Activated naive CD8-positive, alpha-beta T cell treated with anti-CD3 and anti-CD28 coated beads for 36 hours (primary cell): ENCODE measurements around the gene FUT9. TPM values are rescaled to one million over a fixed set of nuclear protein-coding genes. Genes with fewer than 3 reads are reported as not detected.

Source experiments
- DNase-seq: peaks from one replicate; pipeline ENCODE4 v3.0.0; 2021
- H3K27ac Mint-ChIP-seq: one replicate; pipeline ENCODE4 v1.8.0; 2022; ENCODE audit warnings: mild to moderate bottlenecking, moderate library complexity, mixed read lengths
- H3K27me3 Mint-ChIP-seq: one replicate; pipeline ENCODE4 v1.8.0; 2022; ENCODE audit warnings: mild to moderate bottlenecking, mixed read lengths
- H3K36me3 Mint-ChIP-seq: one replicate; pipeline ENCODE4 v1.8.0; 2021; ENCODE audit warnings: mild to moderate bottlenecking, mixed read lengths
- H3K4me1 Mint-ChIP-seq: one replicate; pipeline ENCODE4 v1.8.0; 2021; ENCODE audit warnings: mixed read lengths
- H3K4me3 Mint-ChIP-seq: one replicate; pipeline ENCODE4 v1.8.0; 2022; ENCODE audit warnings: mild to moderate bottlenecking, moderate library complexity, mixed read lengths
- H3K9me3 Mint-ChIP-seq: one replicate; pipeline ENCODE4 v1.8.0; 2022; ENCODE audit warnings: mixed read lengths
- total RNA-seq, 2 experiments: library from RNA; stranded (reverse); gene quantifications; one replicate each; pipeline ENCODE4 v1.2.3, GENCODE V29; 2021

Gene FUT9
- total RNA-seq, 2 experiments from 2014 or later = not detected

- H3K4me3 Mint-ChIP-seq = no peak overlapping the region
- no peaks in the 10 kb centered on the region for H3K36me3 Mint-ChIP-seq
- DNase-seq = no peak
- H3K27me3 Mint-ChIP-seq = no peaks in the 10 kb centered on the region
- H3K9me3 Mint-ChIP-seq = no peaks in the 10 kb centered on the region
- no peak overlapping the region for H3K27ac Mint-ChIP-seq
- H3K4me1 Mint-ChIP-seq = no peaks in the 10 kb centered on the region
These were observed 6.5 kb downstream of the FUT9 start for GRCh38 chr6:96022225-96022624.

- H3K36me3 Mint-ChIP-seq = no peaks in the 10 kb centered on the region
- H3K9me3 Mint-ChIP-seq = no peaks in the 10 kb centered on the region
- no peaks in the 10 kb centered on the region for H3K4me1 Mint-ChIP-seq
- no peaks in the 10 kb centered on the region for H3K27me3 Mint-ChIP-seq
- H3K4me3 Mint-ChIP-seq = no peak overlapping the region
- H3K27ac Mint-ChIP-seq = no peak overlapping the region
- no peak for DNase-seq
These were observed 16.9 kb downstream of the FUT9 start for GRCh38 chr6:96032661-96033060.

DNA sequence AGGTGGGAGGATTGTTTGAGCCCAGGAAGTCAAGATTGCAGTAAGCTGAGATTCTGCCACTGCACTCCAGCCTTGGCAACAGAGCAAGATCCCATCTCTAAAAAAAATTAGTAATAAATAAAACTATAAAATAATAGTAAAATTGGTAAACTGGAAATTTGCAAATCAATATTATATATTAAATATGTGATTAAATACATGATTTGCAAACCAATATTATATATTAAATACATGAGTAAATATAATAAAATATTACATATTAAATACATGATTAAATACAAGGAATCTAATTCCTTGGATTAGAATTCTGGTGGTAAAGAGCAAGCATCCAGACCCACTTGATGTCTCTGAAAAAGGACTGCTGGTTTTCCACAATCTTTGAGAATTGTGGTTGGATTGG, 35.8 kb downstream of the FUT9 start:
- no peak for DNase-seq
- no peak overlapping the region for H3K27ac Mint-ChIP-seq
- no peak overlapping the region for H3K4me3 Mint-ChIP-seq
- H3K36me3 Mint-ChIP-seq = no peaks in the 10 kb centered on the region
- H3K9me3 Mint-ChIP-seq = no peaks in the 10 kb centered on the region
- H3K27me3 Mint-ChIP-seq = no peaks in the 10 kb centered on the region
- H3K4me1 Mint-ChIP-seq = no peaks in the 10 kb centered on the region

GRCh38 chr6:96058082-96058481, 42.3 kb downstream of the FUT9 start:
- Mint-ChIP-seq H3K4me3 (no peak overlapping the region), H3K4me1 (no peaks in the 10 kb centered on the region), H3K36me3 (no peaks in the 10 kb centered on the region), H3K27ac (no peak overlapping the region), H3K9me3 (no peaks in the 10 kb centered on the region), H3K27me3 (no peaks in the 10 kb centered on the region)
- no peak for DNase-seq

DNA sequence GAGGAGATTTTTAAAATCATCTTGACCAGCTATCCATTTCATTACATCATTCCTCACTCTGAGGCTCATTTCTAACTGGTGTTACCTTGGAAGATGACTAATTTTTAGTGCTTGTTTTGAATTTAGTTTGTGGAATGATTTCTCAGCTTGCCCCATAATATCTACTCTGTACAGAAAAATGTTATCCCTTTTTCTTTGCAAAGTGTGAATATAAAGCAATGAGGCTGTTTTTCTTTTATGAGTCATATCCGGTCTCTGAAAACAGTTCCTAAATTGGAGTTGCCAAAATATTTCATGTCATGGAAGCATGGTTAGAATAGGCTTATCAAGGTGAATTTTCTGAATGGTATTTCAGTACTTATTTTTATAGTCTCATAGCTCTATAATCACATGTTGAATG, 43.8 kb downstream of the FUT9 start:
- DNase-seq = no peak
- H3K27me3 Mint-ChIP-seq = no peaks in the 10 kb centered on the region
- H3K9me3 Mint-ChIP-seq = no peaks in the 10 kb centered on the region
- no peaks in the 10 kb centered on the region for H3K4me1 Mint-ChIP-seq
- H3K36me3 Mint-ChIP-seq = no peaks in the 10 kb centered on the region
- H3K4me3 Mint-ChIP-seq = no peak overlapping the region
- no peak overlapping the region for H3K27ac Mint-ChIP-seq

DNA sequence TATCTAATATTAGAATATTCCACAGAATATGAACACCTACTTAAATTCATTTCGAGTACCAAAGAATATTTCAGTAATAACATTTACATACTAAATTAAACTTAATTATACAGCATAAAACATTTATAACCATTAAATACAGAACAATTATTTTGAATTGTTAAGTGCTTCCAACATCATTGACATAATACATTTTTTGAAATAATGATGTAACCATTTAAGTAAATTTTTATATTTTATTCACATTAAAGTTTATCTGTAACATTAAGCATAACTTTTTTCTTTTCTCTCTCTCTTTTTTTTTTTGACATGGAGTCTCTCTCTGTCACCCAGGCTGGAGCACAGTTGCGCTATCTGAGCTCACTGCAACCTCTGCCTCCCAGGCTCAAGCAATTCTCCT, 44.5 kb downstream of the FUT9 start:
- Mint-ChIP-seq H3K27ac (no peak overlapping the region), H3K4me1 (no peaks in the 10 kb centered on the region), H3K9me3 (no peaks in the 10 kb centered on the region), H3K27me3 (no peaks in the 10 kb centered on the region), H3K4me3 (no peak overlapping the region), H3K36me3 (no peaks in the 10 kb centered on the region)
- no peak for DNase-seq

- H3K27ac Mint-ChIP-seq = no peak overlapping the region
- H3K4me1 Mint-ChIP-seq = no peaks in the 10 kb centered on the region
- no peaks in the 10 kb centered on the region for H3K9me3 Mint-ChIP-seq
- DNase-seq = no peak
- H3K27me3 Mint-ChIP-seq = no peaks in the 10 kb centered on the region
- no peak overlapping the region for H3K4me3 Mint-ChIP-seq
- H3K36me3 Mint-ChIP-seq = no peaks in the 10 kb centered on the region
These were observed 49.4 kb downstream of the FUT9 start for GRCh38 chr6:96065213-96065612.

DNA sequence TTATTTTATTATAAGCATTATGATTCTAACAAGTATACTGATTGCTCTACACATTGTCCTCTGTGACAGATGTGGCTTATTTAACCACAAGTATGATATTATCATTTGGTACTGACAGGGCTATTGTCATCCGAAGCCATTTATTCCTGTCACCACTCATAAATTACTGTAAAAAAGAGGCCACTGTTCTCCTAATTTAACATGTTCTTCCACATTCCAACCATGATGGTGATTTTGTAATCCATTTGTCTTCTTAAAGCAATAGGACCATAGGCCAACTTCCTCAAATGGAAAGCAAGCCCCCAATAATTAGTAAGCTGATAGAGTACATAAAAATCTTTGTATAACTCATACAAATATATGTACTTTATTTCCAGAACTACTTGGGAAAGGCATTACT, 50.6 kb downstream of the FUT9 start:
- H3K4me3 Mint-ChIP-seq = no peak overlapping the region
- H3K36me3 Mint-ChIP-seq = no peaks in the 10 kb centered on the region
- no peaks in the 10 kb centered on the region for H3K27me3 Mint-ChIP-seq
- no peak overlapping the region for H3K27ac Mint-ChIP-seq
- no peak for DNase-seq
- no peaks in the 10 kb centered on the region for H3K4me1 Mint-ChIP-seq
- no peaks in the 10 kb centered on the region for H3K9me3 Mint-ChIP-seq

DNA sequence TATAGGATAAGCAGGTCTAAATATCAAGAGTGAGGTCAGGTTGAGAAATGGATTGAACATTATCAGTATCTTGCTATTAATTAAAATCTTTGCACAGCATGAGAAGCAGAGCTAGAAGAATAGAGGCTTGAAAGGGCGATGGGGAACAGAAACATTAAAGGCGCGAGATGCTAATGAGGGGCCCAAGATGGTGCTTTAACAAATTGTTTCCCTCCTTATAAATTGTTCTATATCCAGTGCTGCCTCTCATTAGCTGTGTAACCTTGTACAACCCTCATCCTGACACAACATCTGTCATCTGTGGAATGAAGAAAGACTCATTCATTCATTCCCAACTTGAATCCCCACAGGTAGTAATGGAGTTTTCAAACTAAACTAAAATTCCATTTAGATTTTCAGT, 57.8 kb downstream of the FUT9 start:
- Mint-ChIP-seq H3K4me3 (no peak overlapping the region), H3K4me1 (no peaks in the 10 kb centered on the region), H3K9me3 (no peaks in the 10 kb centered on the region), H3K36me3 (no peaks in the 10 kb centered on the region), H3K27ac (no peak overlapping the region), H3K27me3 (no peaks in the 10 kb centered on the region)
- no peak for DNase-seq

GRCh38 chr6:96074006-96074405, 58.2 kb downstream of the FUT9 start:
- H3K36me3 Mint-ChIP-seq = no peaks in the 10 kb centered on the region
- H3K27me3 Mint-ChIP-seq = no peaks in the 10 kb centered on the region
- H3K9me3 Mint-ChIP-seq = no peaks in the 10 kb centered on the region
- H3K4me3 Mint-ChIP-seq = no peak overlapping the region
- no peak overlapping the region for H3K27ac Mint-ChIP-seq
- DNase-seq = no peak
- H3K4me1 Mint-ChIP-seq = no peaks in the 10 kb centered on the region

DNA sequence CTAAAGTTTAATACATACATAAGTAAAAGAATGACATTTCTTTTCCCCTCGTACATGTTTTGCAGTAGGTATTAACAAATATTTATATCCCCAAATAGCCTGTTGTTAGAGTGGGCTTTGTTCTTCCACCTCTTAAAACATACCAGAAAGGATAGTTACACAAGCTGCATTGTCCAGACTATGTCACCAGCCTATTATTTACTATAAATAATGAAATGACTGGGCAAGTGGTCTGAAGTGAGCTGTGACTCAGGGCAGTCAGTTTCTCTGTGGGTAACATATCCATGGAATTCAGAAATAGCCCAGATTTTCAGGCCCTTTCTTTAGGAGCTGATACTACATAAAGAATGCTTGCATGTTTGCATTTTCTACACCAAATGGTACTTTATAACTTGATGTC, 60.1 kb downstream of the FUT9 start:
- DNase-seq = no peak
- no peak overlapping the region for H3K27ac Mint-ChIP-seq
- H3K4me3 Mint-ChIP-seq = no peak overlapping the region
- no peaks in the 10 kb centered on the region for H3K9me3 Mint-ChIP-seq
- no peaks in the 10 kb centered on the region for H3K27me3 Mint-ChIP-seq
- no peaks in the 10 kb centered on the region for H3K36me3 Mint-ChIP-seq
- no peaks in the 10 kb centered on the region for H3K4me1 Mint-ChIP-seq

DNA sequence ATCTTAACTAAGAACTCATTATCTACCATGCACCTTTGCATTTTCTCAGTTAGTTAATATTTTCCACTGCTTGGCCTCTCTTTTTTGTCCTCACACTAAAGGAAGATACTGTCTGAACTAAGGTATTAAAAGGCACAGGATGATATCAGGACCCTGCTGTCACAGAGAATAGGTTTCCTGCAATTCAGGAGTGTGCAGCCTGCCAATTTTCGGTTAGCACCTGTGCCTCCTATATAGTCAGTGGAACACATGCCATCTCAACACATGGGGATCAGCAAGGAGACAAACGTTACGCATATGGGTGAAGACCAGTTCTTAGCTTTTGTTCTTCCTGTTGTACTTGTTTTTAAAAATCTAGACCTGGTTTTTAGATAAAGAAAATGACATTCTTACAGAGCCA, 71.0 kb downstream of the FUT9 start:
- no peaks in the 10 kb centered on the region for H3K27me3 Mint-ChIP-seq
- H3K4me1 Mint-ChIP-seq = no peaks in the 10 kb centered on the region
- no peak for DNase-seq
- no peak overlapping the region for H3K27ac Mint-ChIP-seq
- H3K36me3 Mint-ChIP-seq = no peaks in the 10 kb centered on the region
- H3K4me3 Mint-ChIP-seq = no peak overlapping the region
- peaks cover 1% of the 10 kb centered on the region for H3K9me3 Mint-ChIP-seq

GRCh38 chr6:96089173-96089572, 73.4 kb downstream of the FUT9 start:
- Mint-ChIP-seq H3K4me1 (no peaks in the 10 kb centered on the region), H3K27ac (no peak overlapping the region), H3K4me3 (no peak overlapping the region), H3K36me3 (no peaks in the 10 kb centered on the region), H3K9me3 (peaks cover 1% of the 10 kb centered on the region), H3K27me3 (no peaks in the 10 kb centered on the region)
- DNase-seq = no peak

DNA sequence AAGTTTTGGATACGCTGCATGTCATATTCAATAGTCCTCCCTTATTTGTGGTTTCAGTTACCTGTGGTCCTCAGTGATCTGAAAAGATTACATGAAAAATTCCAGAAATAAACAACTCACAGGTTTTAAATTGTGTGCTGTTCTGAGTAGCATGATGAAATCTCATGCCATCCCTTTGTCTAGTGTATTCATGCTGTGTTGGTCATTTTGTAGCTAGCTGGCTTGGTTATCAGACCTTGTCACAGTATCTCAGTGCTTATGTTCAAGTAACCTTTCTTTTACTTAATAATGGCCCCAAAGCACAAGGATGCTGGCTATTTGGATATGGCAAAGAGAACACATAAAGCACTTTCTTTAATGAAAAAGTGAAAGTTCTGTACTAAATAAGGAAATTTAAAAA, 78.3 kb downstream of the FUT9 start:
- Mint-ChIP-seq H3K27ac (no peak overlapping the region), H3K4me3 (no peak overlapping the region), H3K9me3 (no peaks in the 10 kb centered on the region), H3K4me1 (no peaks in the 10 kb centered on the region), H3K27me3 (no peaks in the 10 kb centered on the region), H3K36me3 (no peaks in the 10 kb centered on the region)
- no peak for DNase-seq

DNA sequence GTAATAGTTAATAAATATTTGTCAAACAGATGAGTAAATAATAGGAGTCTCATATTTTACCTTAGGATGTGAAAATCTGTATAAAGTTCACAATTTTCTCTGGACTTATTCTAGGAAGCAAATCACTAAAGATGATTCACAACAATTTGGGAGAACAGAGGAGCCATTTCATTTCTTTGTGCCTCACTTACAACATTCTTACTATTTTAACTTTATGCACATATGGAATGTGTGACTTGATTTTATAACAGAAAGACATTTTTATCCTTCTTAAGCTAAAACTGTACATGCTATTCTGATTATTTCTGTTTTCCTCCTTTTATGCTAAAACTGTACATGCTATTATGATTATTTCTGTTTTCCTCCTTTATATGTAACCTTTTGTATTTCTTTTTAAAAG, 83.3 kb downstream of the FUT9 start:
- Mint-ChIP-seq H3K27me3 (no peaks in the 10 kb centered on the region), H3K4me1 (no peaks in the 10 kb centered on the region), H3K9me3 (peaks cover 2% of the 10 kb centered on the region), H3K27ac (no peak overlapping the region), H3K4me3 (no peak overlapping the region), H3K36me3 (no peaks in the 10 kb centered on the region)
- no peak for DNase-seq

- H3K27ac Mint-ChIP-seq = no peak overlapping the region
These were observed 85.8 kb downstream of the FUT9 start for GRCh38 chr6:96101564-96101963.

DNA sequence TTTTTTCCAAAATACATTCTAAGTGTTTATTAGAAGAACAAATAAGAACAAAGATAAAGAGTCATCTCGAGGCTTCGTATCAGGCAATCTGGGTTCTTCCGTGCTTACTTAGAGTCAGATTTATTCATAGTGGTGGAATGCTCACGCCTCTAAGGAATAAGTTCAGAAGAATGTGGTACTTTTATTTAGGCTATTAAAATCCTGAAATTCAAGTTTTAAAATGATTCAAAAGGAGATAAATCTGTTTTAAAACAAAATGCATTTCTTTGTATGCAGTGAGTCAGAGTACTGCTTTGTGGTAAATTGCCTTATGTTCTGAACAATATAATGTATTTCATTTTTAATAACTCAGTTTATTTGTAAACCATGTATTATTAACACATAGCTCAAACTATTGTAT, 89.1 kb downstream of the FUT9 start:
- peaks cover 2% of the 10 kb centered on the region for H3K9me3 Mint-ChIP-seq
- no peak overlapping the region for H3K4me3 Mint-ChIP-seq
- H3K27me3 Mint-ChIP-seq = no peaks in the 10 kb centered on the region
- H3K4me1 Mint-ChIP-seq = no peaks in the 10 kb centered on the region
- DNase-seq = no peak
- no peaks in the 10 kb centered on the region for H3K36me3 Mint-ChIP-seq
- H3K27ac Mint-ChIP-seq = no peak overlapping the region

More at GRCh38 chr6:96101564-96101963, 85.8 kb downstream of the FUT9 start:
- H3K4me3 Mint-ChIP-seq = no peak overlapping the region
- peaks cover 2% of the 10 kb centered on the region for H3K9me3 Mint-ChIP-seq
- no peaks in the 10 kb centered on the region for H3K4me1 Mint-ChIP-seq
- DNase-seq = no peak
- no peaks in the 10 kb centered on the region for H3K36me3 Mint-ChIP-seq
- no peaks in the 10 kb centered on the region for H3K27me3 Mint-ChIP-seq
